Mesenchymal stem cell (in vitro differentiated cells and primary cell): ENCODE results near the gene MYO3A.

Experiments used
- DNase-seq: peaks from one replicate; pipeline ENCODE4 v3.0.0-alpha.2; 2013
- H2AFZ ChIP-seq: one replicate; pipeline ENCODE4 v1.6.1; 2013; ENCODE audit warnings: low read depth, mild to moderate bottlenecking, control low read depth, inconsistent platforms, low read length, moderate library complexity
- H2AK5ac ChIP-seq: 2 replicates; pipeline ENCODE4 v1.6.1; 2013; ENCODE audit warnings: low read length, moderate library complexity, mild to moderate bottlenecking, inconsistent platforms; ENCODE audit not compliant: severe bottlenecking
- H2BK120ac ChIP-seq: one replicate; pipeline ENCODE4 v1.6.1; 2013; ENCODE audit warnings: low read depth, mild to moderate bottlenecking, inconsistent platforms, low read length, moderate library complexity
- H2BK12ac ChIP-seq, 2 experiments: one replicate each; pipeline ENCODE4 v1.6.1; 2013; ENCODE audit warnings: inconsistent platforms in 2 of 2, low read length in 2 of 2, mild to moderate bottlenecking in 2 of 2, moderate library complexity in 2 of 2, control low read depth in 1 of 2
- H2BK15ac ChIP-seq: one replicate; pipeline ENCODE4 v1.6.1; 2013; ENCODE audit warnings: mild to moderate bottlenecking, low read depth, inconsistent platforms; ENCODE audit not compliant: poor library complexity, severe bottlenecking
- H2BK5ac ChIP-seq: 2 replicates; pipeline ENCODE4 v1.6.1; 2013; ENCODE audit warnings: low read depth, mild to moderate bottlenecking, low read length, control low read depth, inconsistent platforms; ENCODE audit not compliant: poor library complexity, severe bottlenecking
- H3K14ac ChIP-seq, 2 experiments: one replicate each; pipeline ENCODE4 v1.6.1; 2013; ENCODE audit warnings: inconsistent platforms in 2 of 2, low read length in 2 of 2, control low read depth in 1 of 2, mild to moderate bottlenecking in 1 of 2, moderate library complexity in 1 of 2
- H3K18ac ChIP-seq, 2 experiments: one replicate each; pipeline ENCODE4 v1.6.1; 2013; ENCODE audit warnings: inconsistent platforms in 2 of 2, low read length in 2 of 2, control low read depth in 1 of 2, low read depth in 1 of 2, mild to moderate bottlenecking in 1 of 2
- H3K23ac ChIP-seq, 2 experiments: one replicate each; pipeline ENCODE4 v1.6.1; 2013; ENCODE audit warnings: inconsistent platforms in 2 of 2, low read length in 2 of 2, mild to moderate bottlenecking in 2 of 2, moderate library complexity in 2 of 2, control low read depth in 1 of 2
- H3K27ac ChIP-seq: 2 replicates; pipeline ENCODE4 v1.5.1; 2013; ENCODE audit warnings: mild to moderate bottlenecking, moderate library complexity, low read length, control low read depth, inconsistent platforms; ENCODE audit not compliant: poor library complexity, severe bottlenecking
- H3K27me3 ChIP-seq, 2 experiments: 2 replicates each; pipeline versions ENCODE4 v1.6.1 to v1.7.0; 2013; ENCODE audit warnings: low read length in 2 of 2, mild to moderate bottlenecking in 2 of 2, moderate library complexity in 2 of 2, control low read depth in 1 of 2, inconsistent platforms in 1 of 2; ENCODE audit not compliant: control insufficient read depth in 1 of 2, insufficient read depth in 1 of 2
- H3K36me3 ChIP-seq, 2 experiments: 2 replicates each; pipeline versions ENCODE4 v1.6.1 to v1.7.0; 2013; ENCODE audit warnings: low read length in 2 of 2, control low read depth in 1 of 2, inconsistent platforms in 1 of 2, low read depth in 1 of 2, mild to moderate bottlenecking in 1 of 2; ENCODE audit not compliant: insufficient read depth in 2 of 2, control insufficient read depth in 1 of 2
- H3K4ac ChIP-seq, 2 experiments: one replicate each; pipeline ENCODE4 v1.6.1; 2013; ENCODE audit warnings: inconsistent platforms in 2 of 2, low read length in 2 of 2, mild to moderate bottlenecking in 2 of 2, moderate library complexity in 2 of 2, control low read depth in 1 of 2, low read depth in 1 of 2
- H3K4me1 ChIP-seq: 2 replicates; pipeline ENCODE4 v1.6.1; 2013; ENCODE audit warnings: low read depth, low read length, control low read depth; ENCODE audit not compliant: control insufficient read depth, insufficient read depth
- H3K4me2 ChIP-seq: 2 replicates; pipeline ENCODE4 v1.6.1; 2013; ENCODE audit warnings: low read length, mild to moderate bottlenecking, inconsistent platforms; ENCODE audit not compliant: poor library complexity, severe bottlenecking
- H3K4me3 ChIP-seq, 2 experiments: 2 replicates each; pipeline versions ENCODE4 v1.5.1 to v1.7.0; 2013; ENCODE audit warnings: low read length in 2 of 2, mild to moderate bottlenecking in 2 of 2, control low read depth in 1 of 2, low read depth in 1 of 2; ENCODE audit not compliant: insufficient read depth in 1 of 2
- H3K79me1 ChIP-seq: replicated peaks from 2 replicates; pipeline ENCODE4 v1.6.1; 2013; ENCODE audit warnings: mild to moderate bottlenecking, control low read depth, low read length, inconsistent platforms; ENCODE audit not compliant: poor library complexity, severe bottlenecking
- H3K9ac ChIP-seq: 2 replicates; pipeline ENCODE4 v1.7.0; 2013; ENCODE audit warnings: mild to moderate bottlenecking, low read length, moderate library complexity
- H3K9me3 ChIP-seq: 2 replicates; pipeline ENCODE4 v1.7.0; 2013; ENCODE audit warnings: mild to moderate bottlenecking, low read length; ENCODE audit not compliant: control insufficient read depth
- H4K8ac ChIP-seq: one replicate; pipeline ENCODE4 v1.6.1; 2013; ENCODE audit warnings: inconsistent platforms, mild to moderate bottlenecking, low read length, moderate library complexity
- H4K91ac ChIP-seq: one replicate; pipeline ENCODE4 v1.6.1; 2013; ENCODE audit warnings: mild to moderate bottlenecking, low read length, inconsistent platforms
- WGBS: methylation state at CpG from one replicate; pipeline ENCODE4 v1.1.7; 2013; ENCODE audit warnings: mixed read lengths; 5-methylcytosine and 5-hydroxymethylcytosine counted together

Gene MYO3A

DNA sequence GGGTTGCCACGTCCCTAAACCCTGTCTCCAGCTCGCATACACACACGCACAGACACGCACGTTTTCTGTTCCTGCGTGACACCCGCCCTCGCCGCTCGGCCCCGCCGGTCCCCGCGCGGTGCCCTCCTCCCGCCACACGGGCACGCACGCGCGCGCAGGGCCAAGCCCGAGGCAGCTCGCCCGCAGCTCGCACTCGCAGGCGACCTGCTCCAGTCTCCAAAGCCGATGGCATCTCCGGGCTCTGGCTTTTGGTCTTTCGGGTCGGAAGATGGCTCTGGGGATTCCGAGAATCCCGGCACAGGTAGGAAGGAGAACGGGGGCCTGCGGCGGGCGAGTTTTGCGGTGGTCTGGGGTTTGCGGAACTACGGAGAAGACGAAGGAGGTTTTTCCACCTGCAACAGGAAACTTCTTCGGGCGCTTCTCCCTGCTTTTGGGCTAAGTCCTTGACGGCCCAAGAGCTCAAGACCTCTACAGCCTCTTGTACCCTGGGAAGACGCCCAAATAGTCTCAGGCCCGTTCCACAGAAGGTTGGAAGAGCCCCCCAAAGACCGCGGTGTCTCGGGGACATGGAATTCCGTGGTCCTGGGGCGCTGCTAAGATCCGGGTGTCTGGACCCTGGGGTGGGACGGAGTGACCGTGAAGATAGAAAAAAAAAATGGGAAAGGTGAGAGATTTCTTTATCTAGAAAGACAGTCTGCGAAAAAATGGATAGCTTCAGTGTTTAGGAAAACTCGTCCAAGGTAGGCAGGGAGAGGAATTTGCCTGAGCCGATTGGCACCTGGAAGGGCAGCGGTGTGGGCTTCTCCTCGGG lies 282.8 kb downstream of the MYO3A start, which contains the start of gene GAD2:
Gene GAD2, plus strand, starts transcription at position 190 of the 811 bp plus-strand sequence. Its CDS starts 36 bp downstream, at position 226.
- Histone ChIP-seq H2AFZ (no peak within 1 kb of the TSS), H2BK5ac (no peak within 1 kb of the TSS), H3K18ac (no peak within 1 kb of the TSS), H3K4me1 (peaks cover 22% of the 10 kb centered on the region), H3K4me3 (peak within 1 kb of the TSS in 1 of 2 experiments; percentile 32), H2AK5ac (no peak within 1 kb of the TSS), H3K23ac (no peak within 1 kb of the TSS), H3K27me3 (peaks cover 85 to 100% of the 10 kb centered on the region in 2 experiments), H4K8ac (no peak within 1 kb of the TSS), H3K14ac (no peak within 1 kb of the TSS), H3K27ac (no peak within 1 kb of the TSS), H3K9me3 (peaks cover 4% of the 10 kb centered on the region), H3K4me2 (peak within 1 kb of the TSS; percentile 29), H2BK15ac (no peak within 1 kb of the TSS), H3K4ac (no peak within 1 kb of the TSS), H3K9ac (no peak within 1 kb of the TSS), H2BK12ac (no peak within 1 kb of the TSS), H2BK120ac (no peak within 1 kb of the TSS), H3K36me3 (no peaks in the 10 kb centered on the region), H3K79me1 (no peaks in the 10 kb centered on the region), H4K91ac (no peak within 1 kb of the TSS)
- WGBS = 3% methylated on average over 60 of the region's 60 CpGs
- DNase-seq = no peak

DNA sequence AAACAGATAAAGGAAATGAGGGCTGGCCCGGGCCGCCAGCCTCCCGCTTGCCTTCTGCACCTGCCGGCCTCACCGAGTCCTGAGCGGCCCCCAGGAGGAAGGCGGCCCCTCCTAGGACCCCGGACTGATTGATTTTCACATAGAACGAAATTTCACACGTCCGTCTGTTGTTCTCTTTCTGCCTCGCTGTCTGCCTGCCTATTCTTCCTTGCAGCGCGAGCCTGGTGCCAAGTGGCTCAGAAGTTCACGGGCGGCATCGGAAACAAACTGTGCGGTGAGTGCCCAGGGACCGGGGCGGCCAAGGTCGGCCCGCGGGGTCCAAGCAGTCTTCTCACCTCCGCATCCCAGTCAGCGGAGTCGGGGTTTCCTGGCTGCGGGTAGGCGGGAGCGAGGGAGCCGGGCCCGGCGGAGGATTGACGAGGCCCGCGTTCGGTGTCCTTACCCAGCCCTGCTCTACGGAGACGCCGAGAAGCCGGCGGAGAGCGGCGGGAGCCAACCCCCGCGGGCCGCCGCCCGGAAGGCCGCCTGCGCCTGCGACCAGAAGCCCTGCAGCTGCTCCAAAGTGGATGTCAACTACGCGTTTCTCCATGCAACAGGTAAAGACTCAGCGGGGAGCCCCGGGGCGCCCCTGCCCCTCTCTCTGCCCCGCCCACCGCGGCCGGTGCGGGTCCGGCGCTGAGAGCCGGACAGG lies 283.5 kb downstream of the MYO3A start:
- Histone ChIP-seq H3K79me1 (no peaks in the 10 kb centered on the region), H3K27ac (no peak overlapping the region), H3K9me3 (peaks cover 3% of the 10 kb centered on the region), H3K4ac (no peak overlapping the region), H2AK5ac (no peak overlapping the region), H2AFZ (no peak overlapping the region), H3K18ac (no peak overlapping the region), H3K36me3 (no peaks in the 10 kb centered on the region), H3K14ac (no peak overlapping the region), H3K9ac (no peak overlapping the region), H4K8ac (no peak overlapping the region), H2BK5ac (no peak overlapping the region), H3K4me2 (peak overlapping the region; percentile 49), H4K91ac (no peak overlapping the region), H3K4me1 (peaks cover 22% of the 10 kb centered on the region), H3K23ac (no peak overlapping the region), H3K27me3 (peaks cover 84 to 99% of the 10 kb centered on the region in 2 experiments), H2BK120ac (no peak overlapping the region), H2BK15ac (no peak overlapping the region), H2BK12ac (no peak overlapping the region), H3K4me3 (no peak overlapping the region)
- WGBS = 1% methylated on average over 58 of the region's 64 CpGs
- no peak for DNase-seq

DNA sequence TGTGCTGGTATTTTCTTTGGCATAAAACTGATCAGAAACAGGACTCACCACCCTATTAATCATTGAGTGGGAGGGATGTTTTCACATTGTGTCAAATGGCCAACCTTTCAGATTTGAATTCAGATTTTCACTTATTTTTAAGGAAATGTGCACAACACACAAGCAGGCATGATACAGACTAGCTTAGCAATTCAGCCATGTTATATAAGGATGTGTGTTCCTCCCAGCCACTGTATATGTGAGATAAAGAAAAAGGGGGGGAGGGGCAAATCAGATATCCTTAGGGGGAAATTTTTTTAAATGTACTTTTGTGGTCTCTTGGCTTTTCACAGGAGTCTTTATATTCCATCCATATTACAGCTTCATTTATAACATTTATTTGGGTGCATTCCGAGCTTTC lies 285.6 kb downstream of the MYO3A start:
- no peak overlapping the region for H3K4me2 ChIP-seq
- H2BK12ac ChIP-seq = no peak overlapping the region
- peaks cover 65 to 81% of the 10 kb centered on the region in 2 experiments for H3K27me3 ChIP-seq
- no peak overlapping the region for H4K8ac ChIP-seq
- H2BK5ac ChIP-seq = no peak overlapping the region
- no peak overlapping the region for H2BK15ac ChIP-seq
- H2AK5ac ChIP-seq = no peak overlapping the region
- no peak overlapping the region for H3K9ac ChIP-seq
- no peaks in the 10 kb centered on the region for H3K9me3 ChIP-seq
- H3K79me1 ChIP-seq = no peaks in the 10 kb centered on the region
- DNase-seq = no peak
- H3K4me1 ChIP-seq = peaks cover 22% of the 10 kb centered on the region
- H3K18ac ChIP-seq = no peak overlapping the region
- H3K4ac ChIP-seq = no peak overlapping the region
- 100% methylated on average over 1 of the region's 1 CpG for WGBS
- no peak overlapping the region for H2BK120ac ChIP-seq
- no peak overlapping the region for H3K27ac ChIP-seq
- H2AFZ ChIP-seq = no peak overlapping the region
- no peak overlapping the region for H3K4me3 ChIP-seq
- no peak overlapping the region for H3K23ac ChIP-seq
- no peak overlapping the region for H3K14ac ChIP-seq
- no peaks in the 10 kb centered on the region for H3K36me3 ChIP-seq
- no peak overlapping the region for H4K91ac ChIP-seq

DNA sequence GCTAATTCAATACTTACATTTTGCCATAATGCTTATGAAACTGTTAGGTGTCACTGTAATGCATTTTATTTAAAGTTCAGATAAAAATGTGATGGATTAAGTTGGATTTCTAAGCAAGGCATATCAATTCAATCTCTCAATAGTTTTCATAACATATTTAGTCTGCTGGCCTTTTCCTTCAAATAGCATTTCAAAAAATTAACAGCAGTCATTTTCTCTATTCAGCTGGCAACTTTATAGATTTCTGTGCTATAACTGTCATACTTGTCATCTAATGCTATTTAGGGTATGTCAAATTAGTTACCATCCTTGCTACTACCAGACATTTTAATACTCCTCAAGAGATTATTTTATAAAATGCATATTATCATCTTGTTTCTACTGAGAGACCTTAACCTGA lies 286.9 kb downstream of the MYO3A start:
- no peak overlapping the region for H3K4ac ChIP-seq
- no peak overlapping the region for H3K27ac ChIP-seq
- H3K4me3 ChIP-seq = no peak overlapping the region
- H3K27me3 ChIP-seq = peaks cover 53 to 78% of the 10 kb centered on the region in 2 experiments
- no peak overlapping the region for H2BK12ac ChIP-seq
- H3K14ac ChIP-seq = no peak overlapping the region
- H2AFZ ChIP-seq = no peak overlapping the region
- no peak overlapping the region for H3K4me2 ChIP-seq
- no peak overlapping the region for H3K23ac ChIP-seq
- DNase-seq = no peak
- H2BK5ac ChIP-seq = no peak overlapping the region
- peaks cover 17% of the 10 kb centered on the region for H3K4me1 ChIP-seq
- no peak overlapping the region for H4K8ac ChIP-seq
- H2AK5ac ChIP-seq = no peak overlapping the region
- no peak overlapping the region for H2BK120ac ChIP-seq
- H3K79me1 ChIP-seq = no peaks in the 10 kb centered on the region
- H2BK15ac ChIP-seq = no peak overlapping the region
- H4K91ac ChIP-seq = no peak overlapping the region
- H3K9me3 ChIP-seq = no peaks in the 10 kb centered on the region
- no peak overlapping the region for H3K18ac ChIP-seq
- H3K36me3 ChIP-seq = no peaks in the 10 kb centered on the region
- no peak overlapping the region for H3K9ac ChIP-seq
